Stomach (tissue), 9 donors: Measurements from ENCODE around the gene TP63. TPM values are rescaled to one million over a fixed set of nuclear protein-coding genes. Genes with fewer than 3 reads are reported as not detected.
"Not testable (repeated sequence)": the region's sequence is repeated elsewhere in the genome, so short reads cannot be mapped to it uniquely, and the experiment has no call there.

Experiments used
- DNase-seq, 2 donors: peaks; one replicate each; pipeline versions ENCODE4 v3.0.0 to v3.0.0-alpha.2; 2013 to 2019
- H3K27ac ChIP-seq, 5 donors: fragments of 200-600 bp in 4 of 5; sonication (generic) in 4 of 5; one replicate each; pipeline ENCODE4 v1.5.1; 2013 to 2019; ENCODE audit warnings: mild to moderate bottlenecking in 1 of 5, moderate library complexity in 1 of 5
- H3K27me3 ChIP-seq, 3 donors: fragments of 200-600 bp; sonication (generic); one replicate each; pipeline ENCODE4 v1.5.1; 2017 to 2019; ENCODE audit warnings: mixed run types in 1 of 3
- H3K36me3 ChIP-seq, 4 donors: fragments of 200-600 bp; sonication (generic); 1 replicate in 3 of 4; 2 replicates in 1 of 4; pipeline ENCODE4 v1.5.1; 2016 to 2019
- H3K4me1 ChIP-seq, 4 donors: fragments of 200-600 bp; sonication (generic); one replicate each; pipeline ENCODE4 v1.5.1; 2016 to 2019
- H3K4me3 ChIP-seq, 4 donors: fragments of 200-600 bp; sonication (generic) in 3 of 4; one replicate each; pipeline ENCODE4 v1.5.1; 2016 to 2019; ENCODE audit warnings: mild to moderate bottlenecking in 1 of 4
- H3K9me3 ChIP-seq, 4 donors: fragments of 200-600 bp; sonication (generic); one replicate each; pipeline ENCODE4 v1.5.1; 2016 to 2019
- CTCF ChIP-seq, 7 experiments: fragments of 450-650 bp in 4 of 7; fragments of 200-600 bp in 3 of 7; sonication (generic) in 3 of 7; IDR thresholded peaks; one replicate each; pipeline ENCODE4 v1.5.1; 2016 to 2019; ENCODE audit warnings: antibody characterized with exemption in 7 of 7, control low read depth in 2 of 7, mild to moderate bottlenecking in 1 of 7
- EP300 ChIP-seq: sonication (generic); formaldehyde crosslinking; IDR thresholded peaks from one replicate; pipeline ENCODE4 v1.6.1; 2017; ENCODE audit warnings: antibody characterized with exemption
- POLR2A ChIP-seq, 4 donors: fragments of 450-650 bp; IDR thresholded peaks; one replicate each; pipeline ENCODE4 v1.6.1; 2016; ENCODE audit warnings: antibody characterized with exemption in 4 of 4, control low read depth in 2 of 4, mild to moderate bottlenecking in 1 of 4, moderate library complexity in 1 of 4
- POLR2AphosphoS5 ChIP-seq, 3 donors: sonication (generic); formaldehyde crosslinking; IDR thresholded peaks; one replicate each; pipeline ENCODE4 v1.6.1; 2016; ENCODE audit warnings: antibody characterized with exemption in 3 of 3
- WGBS, 5 donors: extraction: QIAGEN DNeasy Blood & Tissue Kit in 3 of 5; methylation state at CpG; one replicate each; pipeline versions ENCODE4 v1.1.5 to v1.1.7; 2013 to 2018; 5-methylcytosine and 5-hydroxymethylcytosine counted together
- intact Hi-C: fragments of 100-400 bp; cut with DNase I; formaldehyde crosslinking; loops from one replicate; pipeline ENCODE4 v1.15.1; 2023; ENCODE audit warnings: low total_unique reads
- polyA plus RNA-seq, 3 donors: library from polyadenylated mRNA; stranded (reverse); fragments of 200-250 nt; gene quantifications; one replicate each; pipeline ENCODE4 v1.2.3, GENCODE V29; 2013
- total RNA-seq, 5 donors: library from RNA; depleted of rRNA; stranded (reverse); fragments of >200 nt; gene quantifications; one replicate each; pipeline versions ENCODE4 v1.1.0 to v1.2.3, GENCODE V29; 2014 to 2016
- donor health status: healthy with polysubstance abuse.
- donor health status: Bipolar disorder and iron deficiency.
- donor health status: healthy.

The TP63 gene
- total and polyA plus RNA-seq, 8 donors = 0.15 to 25.6 (median 0.55) TPM; not detected in 5

- H3K9me3 ChIP-seq = peaks cover 3 to 29% (median 12%) of the 10 kb centered on the region in 4 donors
- intact Hi-C loops = no loop called here
- H3K27me3 ChIP-seq = no peaks in the 10 kb centered on the region
- WGBS, 5 donors = 89 to 100% (median 91%) methylated on average over 4 to 5 of the region's 5 CpGs
- no peak for TF ChIP-seq POLR2A (IDR thresholded peaks at IDR 0.05)
- no peak for DNase-seq
- H3K4me1 ChIP-seq = no peaks in the 10 kb centered on the region
- H3K4me3 ChIP-seq = no peak overlapping the region
- H3K27ac ChIP-seq = no peak overlapping the region
- no peaks in the 10 kb centered on the region for H3K36me3 ChIP-seq
Measured at GRCh38 chr3:189744235-189744634, 113.0 kb downstream of the TP63 start.

GRCh38 chr3:189745622-189746021, 114.4 kb downstream of the TP63 start:
- intact Hi-C loops = no loop called here
- 88 to 100% (median 97%) methylated on average over 1 of the region's 1 CpG for WGBS, 5 donors
- TF ChIP-seq EP300 = no peak
- TF ChIP-seq POLR2A (IDR thresholded peaks at IDR 0.05) = no peak
- TF ChIP-seq POLR2AphosphoS5 (IDR thresholded peaks at IDR 0.05) = no peak
- no peak for TF ChIP-seq CTCF (IDR thresholded peaks at IDR 0.05)
- Histone ChIP-seq H3K4me1 (no peaks in the 10 kb centered on the region), H3K4me3 (no peak overlapping the region), H3K27me3 (no peaks in the 10 kb centered on the region), H3K27ac (no peak overlapping the region), H3K36me3 (no peaks in the 10 kb centered on the region), H3K9me3 (peaks cover 3 to 29% (median 12%) of the 10 kb centered on the region in 4 donors)
- DNase-seq = no peak

DNA sequence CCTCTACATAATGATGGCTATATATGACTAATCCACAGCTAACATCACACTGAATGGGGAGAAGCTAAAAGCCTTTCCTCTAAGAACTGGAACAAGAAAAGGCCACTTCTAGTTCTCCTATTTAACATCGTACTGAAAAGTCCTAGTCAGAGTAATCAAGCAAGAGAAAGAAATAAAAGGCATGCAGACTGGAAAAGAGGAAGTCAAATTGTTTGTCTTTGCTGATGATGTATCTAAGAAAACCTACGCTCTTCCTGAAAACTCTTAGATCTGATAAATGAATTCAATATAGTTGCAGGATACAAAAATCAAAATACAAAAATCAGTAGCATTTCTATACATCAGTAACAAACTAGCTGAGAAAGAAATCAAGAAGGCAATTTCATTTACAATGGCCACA, 116.9 kb downstream of the TP63 start:
- no peaks in the 10 kb centered on the region for H3K27me3 ChIP-seq
- intact Hi-C loops = no loop called here
- peaks cover 3 to 29% (median 12%) of the 10 kb centered on the region in 4 donors for H3K9me3 ChIP-seq
- no peak overlapping the region for H3K4me3 ChIP-seq
- no peak for TF ChIP-seq CTCF (IDR thresholded peaks at IDR 0.05)
- no peak for TF ChIP-seq POLR2A (IDR thresholded peaks at IDR 0.05)
- TF ChIP-seq EP300 = no peak
- TF ChIP-seq POLR2AphosphoS5 (IDR thresholded peaks at IDR 0.05) = no peak
- 64 to 76% (median 67%) methylated on average over 2 of the region's 2 CpGs for WGBS, 5 donors
- no peak overlapping the region for H3K27ac ChIP-seq
- DNase-seq = no peak
- H3K4me1 ChIP-seq = no peaks in the 10 kb centered on the region
- H3K36me3 ChIP-seq = no peaks in the 10 kb centered on the region

GRCh38 chr3:189750972-189751371, 119.8 kb downstream of the TP63 start:
- H3K27ac ChIP-seq, H3K4me1 ChIP-seq, H3K4me3 ChIP-seq, H3K36me3 ChIP-seq, H3K27me3 ChIP-seq, intact Hi-C loops, H3K9me3 ChIP-seq, DNase-seq: not testable (repeated sequence)
- 94 to 100% (median 95%) methylated on average over 4 of the region's 4 CpGs for WGBS, 5 donors

GRCh38 chr3:189754356-189754755, 123.2 kb downstream of the TP63 start:
- Histone ChIP-seq H3K27ac (no peak overlapping the region), H3K36me3 (no peaks in the 10 kb centered on the region), H3K9me3 (no peaks in the 10 kb centered on the region), H3K4me3 (no peak overlapping the region), H3K27me3 (no peaks in the 10 kb centered on the region), H3K4me1 (no peaks in the 10 kb centered on the region)
- 69 to 91% (median 80%) methylated on average over 2 of the region's 2 CpGs for WGBS, 5 donors
- DNase-seq = no peak
- intact Hi-C loops = no loop called here
- TF ChIP-seq POLR2A (IDR thresholded peaks at IDR 0.05) (no peak), POLR2AphosphoS5 (IDR thresholded peaks at IDR 0.05) (no peak), EP300 (no peak), CTCF (IDR thresholded peaks at IDR 0.05) (no peak)
